WERI-Rb-1 (cell line): Measurements from ENCODE around the gene WWC1.

Experiments
- DNase-seq: peaks from one replicate; pipeline ENCODE4 v3.0.0-alpha.2; 2020
- H3K27ac ChIP-seq: fragments of 250-450 bp; sonication (Bioruptor Pico); 2 replicates; pipeline ENCODE4 v1.5.1; 2020; ENCODE audit warnings: mild to moderate bottlenecking, moderate library complexity
- H3K27me3 ChIP-seq: fragments of 250-450 bp; sonication (Bioruptor Pico); 2 replicates; pipeline ENCODE4 v1.5.1; 2021; ENCODE audit warnings: mild to moderate bottlenecking, low read depth, moderate library complexity; ENCODE audit not compliant: insufficient read depth, severe bottlenecking
- H3K36me3 ChIP-seq: fragments of 250-450 bp; sonication (Bioruptor Pico); 2 replicates; pipeline ENCODE4 v1.5.1; 2020; ENCODE audit warnings: mild to moderate bottlenecking, moderate library complexity
- H3K4me3 ChIP-seq: 2 replicates; pipeline ENCODE4 v1.5.1; 2011; ENCODE audit warnings: low read depth, mild to moderate bottlenecking, control low read depth, low read length
- H3K9me3 ChIP-seq: fragments of 250-450 bp; sonication (Bioruptor Pico); 2 replicates; pipeline ENCODE4 v1.5.1; 2021; ENCODE audit warnings: mild to moderate bottlenecking, moderate library complexity; ENCODE audit not compliant: severe bottlenecking
- TF ChIP-seq, protein P1 (sequence below): IDR thresholded peaks from 2 replicates; pipeline ENCODE4 v1.5.1; 2011; ENCODE audit warnings: low read depth, mild to moderate bottlenecking, control low read depth, inconsistent platforms, low read length

Gene WWC1

DNA sequence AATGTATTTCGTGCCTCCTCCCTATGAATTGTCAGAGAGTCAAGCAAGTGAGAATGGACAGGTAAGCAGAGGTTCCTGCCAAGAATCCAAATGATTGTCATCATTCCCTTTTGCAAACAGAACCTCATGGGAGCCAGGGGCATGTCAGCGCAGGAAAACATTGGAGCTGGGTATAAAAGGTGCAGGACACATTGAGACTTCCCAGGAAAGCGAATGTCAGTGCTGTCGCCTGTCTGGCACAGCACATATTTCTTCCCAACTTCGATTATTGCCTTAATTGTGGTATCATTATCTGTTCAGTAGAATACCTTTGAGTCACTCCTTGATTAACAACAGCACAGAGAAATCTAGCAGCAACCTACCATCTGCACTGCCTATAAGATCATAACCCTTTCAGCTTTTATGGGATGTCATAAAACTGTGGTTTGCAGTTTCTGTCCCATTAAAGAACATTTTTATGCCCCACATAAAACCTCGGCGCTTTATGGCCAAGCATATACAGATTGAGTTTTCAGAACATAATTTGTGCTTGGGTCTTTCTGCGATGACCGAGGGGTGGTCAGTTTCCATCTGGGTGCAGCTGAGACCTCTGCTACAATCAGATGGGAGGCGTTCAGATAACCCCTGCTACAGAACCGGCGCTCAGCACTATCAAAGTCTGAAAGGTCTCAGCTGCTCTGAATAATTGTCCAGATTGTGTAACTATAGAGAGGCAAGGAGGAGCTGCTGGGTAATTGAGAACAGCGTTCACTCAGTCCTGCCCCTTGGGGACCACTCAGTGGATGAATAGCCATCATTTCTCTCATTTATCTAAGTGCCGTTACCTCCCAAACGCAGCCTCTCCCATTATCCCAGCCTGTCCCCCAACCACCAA, 30.9 kb upstream of the WWC1 start:
- no peaks in the 10 kb centered on the region for H3K9me3 ChIP-seq
- TF ChIP-seq, protein P1, sequence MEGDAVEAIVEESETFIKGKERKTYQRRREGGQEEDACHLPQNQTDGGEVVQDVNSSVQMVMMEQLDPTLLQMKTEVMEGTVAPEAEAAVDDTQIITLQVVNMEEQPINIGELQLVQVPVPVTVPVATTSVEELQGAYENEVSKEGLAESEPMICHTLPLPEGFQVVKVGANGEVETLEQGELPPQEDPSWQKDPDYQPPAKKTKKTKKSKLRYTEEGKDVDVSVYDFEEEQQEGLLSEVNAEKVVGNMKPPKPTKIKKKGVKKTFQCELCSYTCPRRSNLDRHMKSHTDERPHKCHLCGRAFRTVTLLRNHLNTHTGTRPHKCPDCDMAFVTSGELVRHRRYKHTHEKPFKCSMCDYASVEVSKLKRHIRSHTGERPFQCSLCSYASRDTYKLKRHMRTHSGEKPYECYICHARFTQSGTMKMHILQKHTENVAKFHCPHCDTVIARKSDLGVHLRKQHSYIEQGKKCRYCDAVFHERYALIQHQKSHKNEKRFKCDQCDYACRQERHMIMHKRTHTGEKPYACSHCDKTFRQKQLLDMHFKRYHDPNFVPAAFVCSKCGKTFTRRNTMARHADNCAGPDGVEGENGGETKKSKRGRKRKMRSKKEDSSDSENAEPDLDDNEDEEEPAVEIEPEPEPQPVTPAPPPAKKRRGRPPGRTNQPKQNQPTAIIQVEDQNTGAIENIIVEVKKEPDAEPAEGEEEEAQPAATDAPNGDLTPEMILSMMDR = no peak
- H3K27me3 ChIP-seq = no peaks in the 10 kb centered on the region
- no peak for DNase-seq
- H3K4me3 ChIP-seq = no peak overlapping the region
- no peak overlapping the region for H3K27ac ChIP-seq
- no peaks in the 10 kb centered on the region for H3K36me3 ChIP-seq

DNA sequence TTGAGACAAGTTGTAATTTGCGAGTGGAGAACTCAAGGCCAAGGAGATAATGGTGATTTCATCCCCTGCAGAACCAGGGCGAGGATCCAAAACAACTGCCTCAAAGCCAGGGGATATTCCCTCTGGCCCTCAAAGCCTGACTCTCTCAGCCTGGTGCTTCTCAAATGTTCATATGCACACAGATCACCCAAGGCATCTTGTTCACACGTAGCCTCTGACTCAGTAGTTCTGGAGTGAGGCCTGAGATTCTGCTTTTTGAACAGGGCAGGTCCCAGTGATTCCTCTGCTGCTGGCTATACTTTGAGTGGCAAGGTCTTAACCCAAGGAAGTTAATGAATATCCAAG, 30.2 kb upstream of the WWC1 start:
- Histone ChIP-seq H3K27me3 (no peaks in the 10 kb centered on the region), H3K36me3 (no peaks in the 10 kb centered on the region), H3K4me3 (no peak overlapping the region), H3K9me3 (no peaks in the 10 kb centered on the region), H3K27ac (no peak overlapping the region)
- DNase-seq = no peak
- TF ChIP-seq, protein P1 = no peak

DNA sequence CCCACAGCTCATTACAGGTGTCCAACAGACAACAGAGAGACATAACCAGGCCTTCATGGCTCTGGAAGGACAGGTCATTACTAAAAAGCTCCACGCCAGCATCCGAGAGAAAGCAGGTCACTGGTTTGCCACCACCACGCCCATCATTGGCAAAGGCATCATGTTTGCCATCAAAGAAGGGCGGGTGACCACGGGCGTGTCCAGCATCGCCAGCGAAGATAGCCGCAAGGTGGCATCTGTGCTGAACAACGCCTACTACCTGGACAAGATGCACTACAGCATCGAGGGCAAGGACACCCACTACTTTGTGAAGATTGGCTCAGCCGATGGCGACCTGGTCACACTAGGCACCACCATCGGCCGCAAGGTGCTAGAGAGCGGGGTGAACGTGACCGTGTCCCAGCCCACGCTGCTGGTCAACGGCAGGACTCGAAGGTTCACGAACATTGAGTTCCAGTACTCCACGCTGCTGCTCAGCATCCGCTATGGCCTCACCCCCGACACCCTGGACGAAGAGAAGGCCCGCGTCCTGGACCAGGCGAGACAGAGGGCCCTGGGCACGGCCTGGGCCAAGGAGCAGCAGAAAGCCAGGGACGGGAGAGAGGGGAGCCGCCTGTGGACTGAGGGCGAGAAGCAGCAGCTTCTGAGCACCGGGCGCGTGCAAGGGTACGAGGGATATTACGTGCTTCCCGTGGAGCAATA, 29.3 kb upstream of the WWC1 start:
- Histone ChIP-seq H3K27ac (no peak overlapping the region), H3K27me3 (no peaks in the 10 kb centered on the region), H3K36me3 (no peaks in the 10 kb centered on the region), H3K4me3 (no peak overlapping the region), H3K9me3 (no peaks in the 10 kb centered on the region)
- TF ChIP-seq, protein P1 = no peak
- DNase-seq = no peak

DNA sequence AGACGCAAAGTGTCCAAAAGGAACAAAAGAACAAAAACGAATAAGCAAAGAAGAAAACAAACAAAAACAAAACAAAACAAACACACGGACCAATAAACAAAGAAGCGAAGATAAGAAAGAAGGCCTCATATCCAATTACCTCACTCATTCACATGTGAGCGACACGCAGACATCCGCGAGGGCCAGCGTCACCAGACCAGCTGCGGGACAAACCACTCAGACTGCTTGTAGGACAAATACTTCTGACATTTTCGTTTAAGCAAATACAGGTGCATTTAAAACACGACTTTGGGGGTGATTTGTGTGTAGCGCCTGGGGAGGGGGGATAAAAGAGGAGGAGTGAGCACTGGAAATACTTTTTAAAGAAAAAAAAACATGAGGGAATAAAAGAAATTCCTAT, 28.3 kb upstream of the WWC1 start:
- no peak overlapping the region for H3K4me3 ChIP-seq
- no peak for DNase-seq
- H3K27me3 ChIP-seq = no peaks in the 10 kb centered on the region
- H3K27ac ChIP-seq = no peak overlapping the region
- TF ChIP-seq, protein P1 = no peak
- H3K9me3 ChIP-seq = no peaks in the 10 kb centered on the region
- H3K36me3 ChIP-seq = no peaks in the 10 kb centered on the region

DNA sequence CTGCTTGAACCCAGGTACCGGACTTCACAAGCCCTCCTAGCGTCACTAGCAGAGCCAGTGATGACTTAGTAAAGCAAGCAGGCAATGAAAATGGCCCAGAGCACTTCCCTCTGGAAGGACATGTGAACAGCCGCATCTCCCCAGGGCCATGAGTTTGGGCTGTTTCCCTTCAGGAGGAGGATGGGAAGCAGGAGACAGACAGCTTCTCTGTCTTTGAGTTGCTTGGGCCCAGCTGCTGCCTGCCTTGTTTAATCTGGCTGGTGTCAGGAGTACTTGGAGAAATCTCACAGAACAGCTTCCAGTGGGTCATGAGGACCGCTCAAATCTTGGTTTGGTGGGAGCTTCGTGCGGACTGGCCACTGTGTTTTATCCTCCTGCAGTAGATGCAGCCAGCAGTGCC, 25.4 kb upstream of the WWC1 start:
- no peak overlapping the region for H3K4me3 ChIP-seq
- no peak overlapping the region for H3K27ac ChIP-seq
- no peaks in the 10 kb centered on the region for H3K27me3 ChIP-seq
- H3K9me3 ChIP-seq = no peaks in the 10 kb centered on the region
- H3K36me3 ChIP-seq = no peaks in the 10 kb centered on the region
- no peak for DNase-seq
- TF ChIP-seq, protein P1 = no peak
